ENCODE measurements around the gene STXBP5.

The STXBP5 gene

GRCh38 chr6:147205690-147206600, 1.7 kb downstream of the STXBP5 start:
- Histone ChIP-seq H3K27me3 (no peaks in the 10 kb centered on the region), H4K20me1 (peaks cover 0 to 30% (median 11%) of the 10 kb centered on the region in 11 experiments; a peak in 10 of 22 replicates), H3K9me3 (replicated peaks in 1 of 11) (no peaks in the 10 kb centered on the region), H3K4me2 (peak overlapping the region; percentile 85 to 98 (median 92); a peak in 21 of 22 replicates), H3K4me1 (peaks cover 7 to 26% (median 20%) of the 10 kb centered on the region in 10 experiments; a peak in 19 of 20 replicates), H3K36me3 (peaks cover 0 to 3% (median 0%) of the 10 kb centered on the region in 11 experiments; a peak in 1 of 22 replicates), H3K9ac (peak overlapping the region in 1 of 11 experiments; percentile 36; a peak in 1 of 22 replicates), H3K4me3 (peak overlapping the region in 1 of 10 experiments; percentile 96; a peak in 6 of 20 replicates), H3K27ac (no peak overlapping the region)
- TF ChIP-seq Cebpa-rat (IDR thresholded peaks at IDR 0.05): no peak

- no peak overlapping the region for H3K9ac ChIP-seq
- no peak overlapping the region for H3K4me2 ChIP-seq
- no peak overlapping the region for H3K27ac ChIP-seq
- peaks cover 0 to 3% (median 0%) of the 10 kb centered on the region in 11 experiments; a peak in 2 of 22 replicates for H3K36me3 ChIP-seq
- no peaks in the 10 kb centered on the region for H3K27me3 ChIP-seq
- TF ChIP-seq Cebpa-rat (IDR thresholded peaks at IDR 0.05): no peak
- peaks cover 0 to 30% (median 11%) of the 10 kb centered on the region in 11 experiments; a peak in 10 of 22 replicates for H4K20me1 ChIP-seq
- H3K4me3 ChIP-seq: no peak overlapping the region
- H3K4me1 ChIP-seq: peaks cover 7 to 24% (median 16%) of the 10 kb centered on the region in 10 experiments
- H3K9me3 ChIP-seq (replicated peaks in 1 of 11): no peaks in the 10 kb centered on the region
Measured at GRCh38 chr6:147207351-147207750, 3.1 kb downstream of the STXBP5 start.

- H3K9ac ChIP-seq: no peak overlapping the region
- H3K4me3 ChIP-seq: no peak overlapping the region
- H3K27me3 ChIP-seq: no peaks in the 10 kb centered on the region
- peaks cover 7 to 27% (median 15%) of the 10 kb centered on the region in 10 experiments for H3K4me1 ChIP-seq
- peaks cover 0 to 4% (median 0%) of the 10 kb centered on the region in 11 experiments; a peak in 2 of 22 replicates for H3K36me3 ChIP-seq
- H3K9me3 ChIP-seq (replicated peaks in 1 of 11): no peaks in the 10 kb centered on the region
- H4K20me1 ChIP-seq: peaks cover 0 to 30% (median 11%) of the 10 kb centered on the region in 11 experiments; a peak in 10 of 22 replicates
- H3K4me2 ChIP-seq: no peak overlapping the region
- no peak for TF ChIP-seq Cebpa-rat (IDR thresholded peaks at IDR 0.05)
- no peak overlapping the region for H3K27ac ChIP-seq
Measured at GRCh38 chr6:147207837-147208754, 3.9 kb downstream of the STXBP5 start.

GRCh38 chr6:147209762-147210449, 5.7 kb downstream of the STXBP5 start:
- no peak overlapping the region for H3K27ac ChIP-seq
- no peak overlapping the region for H3K9ac ChIP-seq
- no peaks in the 10 kb centered on the region for H3K27me3 ChIP-seq
- peaks cover 5 to 24% (median 11%) of the 10 kb centered on the region in 10 experiments for H3K4me1 ChIP-seq
- no peak for TF ChIP-seq Cebpa-rat (IDR thresholded peaks at IDR 0.05)
- peaks cover 0 to 6% (median 0%) of the 10 kb centered on the region in 11 experiments; a peak in 3 of 22 replicates for H3K36me3 ChIP-seq
- H3K4me3 ChIP-seq: no peak overlapping the region
- H4K20me1 ChIP-seq: peaks cover 0 to 23% (median 10%) of the 10 kb centered on the region in 11 experiments; a peak in 9 of 22 replicates
- H3K9me3 ChIP-seq (replicated peaks in 1 of 11): no peaks in the 10 kb centered on the region
- no peak overlapping the region for H3K4me2 ChIP-seq

- no peak overlapping the region for H3K27ac ChIP-seq
- peaks cover 0 to 13% (median 0%) of the 10 kb centered on the region in 10 experiments; a peak in 5 of 20 replicates for H3K4me1 ChIP-seq
- H3K9ac ChIP-seq: no peak overlapping the region
- peaks cover 0 to 6% (median 0%) of the 10 kb centered on the region in 11 experiments; a peak in 3 of 22 replicates for H3K36me3 ChIP-seq
- no peak for TF ChIP-seq Cebpa-rat (IDR thresholded peaks at IDR 0.05)
- no peaks in the 10 kb centered on the region for H3K27me3 ChIP-seq
- H4K20me1 ChIP-seq: peaks cover 0 to 11% (median under 1%) of the 10 kb centered on the region in 11 experiments; a peak in 4 of 22 replicates
- peak overlapping the region in 2 of 11 experiments; percentile 10 to 11; a peak in 2 of 22 replicates for H3K4me2 ChIP-seq
- no peak overlapping the region for H3K4me3 ChIP-seq
- H3K9me3 ChIP-seq (replicated peaks in 1 of 11): no peaks in the 10 kb centered on the region
Measured at GRCh38 chr6:147211349-147211748, 7.1 kb downstream of the STXBP5 start.

- Histone ChIP-seq H4K20me1 (peaks cover 0 to 9% (median 0%) of the 10 kb centered on the region in 11 experiments; a peak in 4 of 22 replicates), H3K27ac (no peak overlapping the region), H3K9me3 (replicated peaks in 1 of 11) (no peaks in the 10 kb centered on the region), H3K9ac (no peak overlapping the region), H3K4me3 (no peak overlapping the region), H3K4me2 (peak overlapping the region in 2 of 11 experiments; percentile 10 to 11; a peak in 2 of 22 replicates), H3K4me1 (peaks cover 0 to 13% (median 0%) of the 10 kb centered on the region in 10 experiments; a peak in 4 of 20 replicates), H3K27me3 (no peaks in the 10 kb centered on the region), H3K36me3 (peaks cover 0 to 6% (median 0%) of the 10 kb centered on the region in 11 experiments; a peak in 3 of 22 replicates)
- no peak for TF ChIP-seq Cebpa-rat (IDR thresholded peaks at IDR 0.05)
Measured at GRCh38 chr6:147211831-147212230, 7.6 kb downstream of the STXBP5 start.

- no peak overlapping the region for H3K4me2 ChIP-seq
- no peak overlapping the region for H3K27ac ChIP-seq
- peaks cover 0 to 9% (median 0%) of the 10 kb centered on the region in 11 experiments; a peak in 3 of 22 replicates for H4K20me1 ChIP-seq
- no peak overlapping the region for H3K4me3 ChIP-seq
- H3K36me3 ChIP-seq: peaks cover 0 to 6% (median 0%) of the 10 kb centered on the region in 11 experiments; a peak in 3 of 22 replicates
- H3K9me3 ChIP-seq (replicated peaks in 1 of 11): no peaks in the 10 kb centered on the region
- TF ChIP-seq Cebpa-rat (IDR thresholded peaks at IDR 0.05): no peak
- H3K4me1 ChIP-seq: peaks cover 0 to 13% (median 0%) of the 10 kb centered on the region in 10 experiments; a peak in 4 of 20 replicates
- H3K27me3 ChIP-seq: no peaks in the 10 kb centered on the region
- no peak overlapping the region for H3K9ac ChIP-seq
Measured at GRCh38 chr6:147212622-147213021, 8.4 kb downstream of the STXBP5 start.

- Histone ChIP-seq H3K9ac (no peak overlapping the region), H3K4me2 (no peak overlapping the region), H4K20me1 (peaks cover 0 to 9% (median 0%) of the 10 kb centered on the region in 11 experiments; a peak in 2 of 22 replicates), H3K4me1 (peaks cover 0 to 13% (median 0%) of the 10 kb centered on the region in 10 experiments; a peak in 4 of 20 replicates), H3K27me3 (no peaks in the 10 kb centered on the region), H3K9me3 (replicated peaks in 1 of 11) (no peaks in the 10 kb centered on the region), H3K36me3 (peaks cover 0 to 6% (median 5%) of the 10 kb centered on the region in 11 experiments; a peak in 9 of 22 replicates), H3K27ac (no peak overlapping the region), H3K4me3 (no peak overlapping the region)
- TF ChIP-seq Cebpa-rat (IDR thresholded peaks at IDR 0.05): no peak
Measured at GRCh38 chr6:147213772-147214171, 9.6 kb downstream of the STXBP5 start.

All from BLaER1 treated with 17β-estradiol and CSF1 and Interleukin-3, amounts not matched to agents 10 nM and 100 nM (cell line).